Natural killer cell (primary cell): ENCODE measurements around the gene BRPF3. TPM values are rescaled to one million over a fixed set of nuclear protein-coding genes. Genes with fewer than 3 reads are reported as not detected.

ENCODE experiments used
- ATAC-seq, 3 donors: fragments of 150-1000 bp in 2 of 3; fragments of 200-7000 bp in 1 of 3; cut with Tn5 transposase; 1 replicate in 1 of 3; 2 replicates in 2 of 3; pipeline ENCODE4 v1.10.0; 2021; ENCODE audit warnings: mild to moderate bottlenecking in 2 of 3, moderate library complexity in 2 of 3
- DNase-seq, 2 donors: peaks; one replicate each; pipeline versions ENCODE4 v3.0.0 to v3.0.0-alpha.2; 2013 to 2021; ENCODE audit warnings: mixed read lengths in 1 of 2
- H3K27ac ChIP-seq: one replicate; pipeline ENCODE4 v1.5.1; 2013; ENCODE audit warnings: mild to moderate bottlenecking, low read length
- H3K27me3 ChIP-seq: one replicate; pipeline ENCODE4 v1.6.1; 2013; ENCODE audit warnings: low read length; ENCODE audit not compliant: control insufficient read depth, insufficient read depth
- H3K36me3 ChIP-seq: one replicate; pipeline ENCODE4 v1.6.1; 2013; ENCODE audit warnings: low read length; ENCODE audit not compliant: control insufficient read depth, insufficient read depth
- H3K4me1 ChIP-seq: one replicate; pipeline ENCODE4 v1.6.1; 2013; ENCODE audit warnings: low read length; ENCODE audit not compliant: control insufficient read depth, insufficient read depth
- H3K4me3 ChIP-seq: one replicate; pipeline ENCODE4 v1.5.1; 2013; ENCODE audit warnings: low read length
- H3K9me3 ChIP-seq: one replicate; pipeline ENCODE4 v1.6.1; 2013; ENCODE audit warnings: low read length; ENCODE audit not compliant: control insufficient read depth, insufficient read depth
- H3K27ac Mint-ChIP-seq, 2 donors: one replicate each; pipeline ENCODE4 v1.8.0; 2022; ENCODE audit warnings: mild to moderate bottlenecking in 2 of 2, mixed read lengths in 2 of 2, moderate library complexity in 1 of 2
- H3K27me3 Mint-ChIP-seq, 2 donors: one replicate each; pipeline ENCODE4 v1.8.0; 2022; ENCODE audit warnings: low read depth in 2 of 2, mixed read lengths in 2 of 2
- H3K36me3 Mint-ChIP-seq: one replicate; pipeline ENCODE4 v1.8.0; 2022; ENCODE audit warnings: mixed read lengths
- H3K4me1 Mint-ChIP-seq, 2 donors: one replicate each; pipeline ENCODE4 v1.8.0; 2022; ENCODE audit warnings: mixed read lengths in 2 of 2
- H3K4me3 Mint-ChIP-seq: one replicate; pipeline ENCODE4 v1.8.0; 2022; ENCODE audit warnings: mild to moderate bottlenecking, moderate library complexity, mixed read lengths
- H3K9me3 Mint-ChIP-seq, 2 donors: one replicate each; pipeline ENCODE4 v1.8.0; 2022; ENCODE audit warnings: mixed read lengths in 2 of 2
- WGBS: methylation state at CpG from one replicate; pipeline ENCODE4 v1.1.7; 2013; ENCODE audit warnings: missing lambda C conversion rate; ENCODE audit not compliant: insufficient coverage; 5-methylcytosine and 5-hydroxymethylcytosine counted together
- intact Hi-C: fragments of 100-400 bp; cut with micrococcal nuclease; formaldehyde crosslinking; loops from one replicate; pipeline ENCODE4 v1.14.2; 2022
- total RNA-seq, 4 donors: library from RNA; stranded (reverse); fragments of 120-200 nt in 1 of 4; gene quantifications; one replicate each; pipeline versions ENCODE4 v1.2.3 to v1.2.4, GENCODE V29; 2013 to 2022
- TF ChIP-seq, protein P1 (sequence below): fragments of 200-600 bp; IDR thresholded peaks from one replicate; pipeline ENCODE4 v1.8.0; 2022; ENCODE audit warnings: antibody characterized with exemption

The BRPF3 gene
- total RNA-seq, 3 donors from 2014 or later (not counting 1 experiment from before 2014, with no cell fraction given) = 46.0 to 58.5 (median 57.4) TPM

DNA sequence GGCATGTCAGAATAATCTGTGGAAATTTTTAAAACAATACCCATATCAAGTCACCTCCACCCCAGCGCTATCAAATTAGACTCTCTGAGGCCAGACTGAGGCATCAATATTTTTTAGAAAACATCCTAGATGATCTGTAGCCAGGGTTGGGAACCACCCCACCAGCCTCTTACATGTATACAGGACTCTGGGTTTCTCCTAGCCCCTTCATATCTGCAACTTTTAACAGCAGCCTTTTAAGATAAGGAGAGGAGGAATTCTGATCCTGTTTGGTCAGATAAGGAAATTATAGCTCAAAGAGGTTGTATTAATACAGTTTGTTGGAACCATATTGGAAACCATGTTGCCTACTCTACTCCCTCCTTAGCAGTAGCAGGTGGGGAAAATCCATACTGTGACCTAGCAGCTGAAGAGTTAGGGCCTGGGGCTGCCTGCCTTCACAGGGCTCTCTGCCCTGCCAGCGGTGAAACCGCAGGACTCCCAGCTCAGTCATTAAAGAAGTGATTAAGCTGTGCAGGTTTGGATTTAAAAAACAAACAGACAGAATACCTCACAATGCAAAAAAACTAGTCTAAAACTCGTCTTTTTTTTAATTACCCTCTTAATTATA lies 30.0 kb downstream of the BRPF3 start:
- Mint-ChIP-seq H3K27ac (no peak overlapping the region), H3K4me3 (no peak overlapping the region), H3K9me3 (no peaks in the 10 kb centered on the region), H3K4me1 (peaks cover 11 to 17% of the 10 kb centered on the region in 2 donors), H3K27me3 (no peaks in the 10 kb centered on the region), H3K36me3 (peaks cover 31% of the 10 kb centered on the region)
- WGBS = 96% methylated on average over 3 of the region's 4 CpGs
- ATAC-seq = no peak
- Histone ChIP-seq H3K4me3 (no peak overlapping the region), H3K36me3 (peaks cover 90% of the 10 kb centered on the region), H3K27me3 (no peaks in the 10 kb centered on the region), H3K27ac (no peak overlapping the region), H3K4me1 (no peaks in the 10 kb centered on the region), H3K9me3 (no peaks in the 10 kb centered on the region)
- TF ChIP-seq, protein P1, sequence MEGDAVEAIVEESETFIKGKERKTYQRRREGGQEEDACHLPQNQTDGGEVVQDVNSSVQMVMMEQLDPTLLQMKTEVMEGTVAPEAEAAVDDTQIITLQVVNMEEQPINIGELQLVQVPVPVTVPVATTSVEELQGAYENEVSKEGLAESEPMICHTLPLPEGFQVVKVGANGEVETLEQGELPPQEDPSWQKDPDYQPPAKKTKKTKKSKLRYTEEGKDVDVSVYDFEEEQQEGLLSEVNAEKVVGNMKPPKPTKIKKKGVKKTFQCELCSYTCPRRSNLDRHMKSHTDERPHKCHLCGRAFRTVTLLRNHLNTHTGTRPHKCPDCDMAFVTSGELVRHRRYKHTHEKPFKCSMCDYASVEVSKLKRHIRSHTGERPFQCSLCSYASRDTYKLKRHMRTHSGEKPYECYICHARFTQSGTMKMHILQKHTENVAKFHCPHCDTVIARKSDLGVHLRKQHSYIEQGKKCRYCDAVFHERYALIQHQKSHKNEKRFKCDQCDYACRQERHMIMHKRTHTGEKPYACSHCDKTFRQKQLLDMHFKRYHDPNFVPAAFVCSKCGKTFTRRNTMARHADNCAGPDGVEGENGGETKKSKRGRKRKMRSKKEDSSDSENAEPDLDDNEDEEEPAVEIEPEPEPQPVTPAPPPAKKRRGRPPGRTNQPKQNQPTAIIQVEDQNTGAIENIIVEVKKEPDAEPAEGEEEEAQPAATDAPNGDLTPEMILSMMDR = no peak
- intact Hi-C loops = no loop called here
- DNase-seq = no peak

DNA sequence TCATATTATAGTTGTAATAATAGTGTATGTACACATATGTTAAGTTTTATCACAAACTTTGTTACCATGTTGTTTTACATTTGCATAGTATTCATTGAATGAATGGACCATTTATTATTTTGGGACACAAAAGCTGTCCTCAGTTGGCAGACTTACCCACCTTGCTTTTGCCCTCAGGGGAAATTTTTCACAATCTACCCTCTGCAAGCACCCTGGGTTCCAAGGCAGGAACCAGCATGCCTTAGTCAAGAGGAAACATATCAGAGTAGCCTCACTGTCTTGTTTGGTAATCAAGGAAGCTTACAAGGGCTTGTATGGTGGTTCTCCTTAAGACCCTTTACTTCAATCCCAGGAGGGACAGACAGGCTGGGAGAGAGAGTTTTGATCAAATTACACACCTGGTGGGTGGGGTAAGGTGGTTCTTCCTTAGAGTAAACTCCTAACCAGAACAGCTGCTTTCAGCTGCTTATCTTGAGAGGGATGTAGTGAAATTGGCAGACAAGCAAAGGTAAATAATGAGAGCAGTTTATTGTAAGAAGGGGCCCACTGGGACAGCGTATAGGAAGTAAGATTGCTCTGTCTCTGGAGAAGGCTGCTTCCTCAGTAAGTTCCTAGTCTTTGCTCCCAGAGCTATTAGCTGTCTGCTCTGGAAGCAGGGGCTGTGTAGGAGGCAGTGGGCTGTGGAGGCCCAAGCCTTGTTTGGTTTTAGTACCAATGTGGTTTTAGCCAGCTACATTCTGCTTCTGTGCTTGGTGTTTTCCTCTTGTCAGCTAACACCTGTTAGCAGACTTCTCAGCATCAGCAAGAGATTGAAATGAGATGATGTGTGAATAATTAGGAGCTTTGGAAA lies 31.1 kb downstream of the BRPF3 start:
- Mint-ChIP-seq H3K36me3 (peaks cover 33% of the 10 kb centered on the region), H3K4me3 (no peak overlapping the region), H3K27me3 (no peaks in the 10 kb centered on the region), H3K9me3 (no peaks in the 10 kb centered on the region), H3K4me1 (peaks cover 7 to 17% of the 10 kb centered on the region in 2 donors), H3K27ac (no peak overlapping the region)
- H3K36me3 ChIP-seq = peaks cover 81% of the 10 kb centered on the region
- no peak overlapping the region for H3K4me3 ChIP-seq
- DNase-seq (no peak), ATAC-seq (no peak)
- intact Hi-C loops = no loop called here
- no peak overlapping the region for H3K27ac ChIP-seq
- 96% methylated on average over 1 of the region's 1 CpG for WGBS
- TF ChIP-seq, protein P1 = no peak
- no peaks in the 10 kb centered on the region for H3K27me3 ChIP-seq
- no peaks in the 10 kb centered on the region for H3K4me1 ChIP-seq
- no peaks in the 10 kb centered on the region for H3K9me3 ChIP-seq

DNA sequence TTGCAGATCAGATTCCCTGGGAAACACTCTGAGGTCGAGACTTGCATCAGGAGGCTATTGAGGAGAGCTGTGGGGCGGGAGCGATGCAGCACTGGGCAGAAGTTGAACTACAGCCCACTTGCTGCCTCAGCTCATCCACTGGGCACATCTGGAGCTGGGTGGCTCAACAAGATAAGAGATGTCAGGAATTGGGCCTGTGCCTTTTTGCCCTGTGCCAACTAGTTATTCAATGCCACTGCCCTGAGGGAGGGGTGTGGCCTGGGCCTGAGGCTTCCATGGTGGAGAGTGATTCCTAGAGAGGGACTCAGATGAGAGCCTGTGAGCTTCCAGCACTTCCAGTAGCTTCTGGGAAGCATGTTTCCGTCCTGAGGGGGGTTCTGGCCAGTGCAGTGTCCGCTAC lies 32.7 kb downstream of the BRPF3 start:
- H3K36me3 Mint-ChIP-seq = peaks cover 22% of the 10 kb centered on the region
- no peak for ATAC-seq
- H3K4me1 Mint-ChIP-seq = peaks cover under 1 to 9% of the 10 kb centered on the region in 2 donors

More for the DNA sequence above, 32.7 kb downstream of the BRPF3 start:
- Histone ChIP-seq H3K9me3 (no peaks in the 10 kb centered on the region), H3K4me1 (no peaks in the 10 kb centered on the region), H3K27me3 (no peaks in the 10 kb centered on the region), H3K4me3 (no peak overlapping the region), H3K27ac (no peak overlapping the region), H3K36me3 (peaks cover 72% of the 10 kb centered on the region)
- intact Hi-C loops = no loop called here
- H3K27me3 Mint-ChIP-seq = no peaks in the 10 kb centered on the region
- WGBS = 98% methylated on average over 5 of the region's 5 CpGs
- TF ChIP-seq, protein P1 = no peak
- H3K4me3 Mint-ChIP-seq = no peak overlapping the region
- no peak overlapping the region for H3K27ac Mint-ChIP-seq
- no peak for DNase-seq
- H3K9me3 Mint-ChIP-seq = no peaks in the 10 kb centered on the region
